Adrenal gland (tissue), 12 donors: Measurements from ENCODE around the gene FADS3. TPM values are rescaled to one million over a fixed set of nuclear protein-coding genes. Genes with fewer than 3 reads are reported as not detected.

Experiments
- DNase-seq, 7 donors: peaks; one replicate each; pipeline ENCODE4 v3.0.0-alpha.2; 2019 to 2020
- H3K27ac ChIP-seq, 5 donors: fragments of 200-600 bp; sonication (generic) in 4 of 5; 1 replicate in 3 of 5; 2 replicates in 2 of 5; pipeline versions ENCODE4 v1.5.1 to v1.8.0; 2016 to 2020; ENCODE audit warnings: mild to moderate bottlenecking in 1 of 5
- H3K27me3 ChIP-seq: fragments of 200-600 bp; 2 replicates; pipeline ENCODE4 v1.8.0; 2021
- H3K36me3 ChIP-seq, 2 donors: fragments of 200-600 bp; replicated peaks in 1 of 2; 1 replicate in 1 of 2; 2 replicates in 1 of 2; pipeline versions ENCODE4 v1.5.1 to v1.8.0; 2018 to 2022
- H3K4me1 ChIP-seq, 2 donors: fragments of 200-600 bp; replicated peaks in 1 of 2; 1 replicate in 1 of 2; 2 replicates in 1 of 2; pipeline versions ENCODE4 v1.5.1 to v1.8.0; 2018 to 2021
- H3K4me3 ChIP-seq, 4 donors: fragments of 200-600 bp; sonication (generic) in 3 of 4; one replicate each; pipeline ENCODE4 v1.5.1; 2016 to 2018
- H3K9me3 ChIP-seq, 3 donors: fragments of 200-600 bp; sonication (generic) in 1 of 3; replicated peaks in 1 of 3; 1 replicate in 2 of 3; 2 replicates in 1 of 3; pipeline versions ENCODE4 v1.5.1 to v1.8.0; 2016 to 2021
- POLR2A ChIP-seq, 2 donors: fragments of 450-650 bp; IDR thresholded peaks; one replicate each; pipeline ENCODE4 v1.6.1; 2017; ENCODE audit warnings: antibody characterized with exemption in 2 of 2, mild to moderate bottlenecking in 2 of 2, moderate library complexity in 1 of 2
- WGBS, 4 donors: extraction: QIAGEN DNeasy Blood & Tissue Kit in 2 of 4; methylation state at CpG; one replicate each; pipeline versions ENCODE4 v1.1.5 to v1.1.7; 2013 to 2017; 5-methylcytosine and 5-hydroxymethylcytosine counted together
- intact Hi-C, 2 donors: fragments of 100-400 bp; cut with DNase I; formaldehyde crosslinking; loops; one replicate each; pipeline versions ENCODE4 v1.14.1 to v1.15.0; 2022 to 2023
- polyA plus RNA-seq, 3 donors: library from polyadenylated mRNA; stranded (reverse); fragments of 200-250 nt in 2 of 3; fragments of 350-450 nt in 1 of 3; fragmentation: Illumina TruSeq in 1 of 3; extraction: RNeasy Lipid Tissue Mini Kit (QIAGEN cat#74804) in 1 of 3; gene quantifications; one replicate each; pipeline ENCODE4 v1.2.3, GENCODE V29; 2013 to 2014
- total RNA-seq, 9 donors: library from RNA; depleted of rRNA in 4 of 9; stranded (reverse); fragments of >200 nt in 4 of 9; fragments of 120-200 nt in 1 of 9; fragmentation: NEBNext Ultra II Directional in 1 of 9; extraction: Animal tissue kit (Norgen Biotek cat#: 25700) in 1 of 9; gene quantifications; one replicate each; pipeline versions ENCODE4 v1.1.0 to v1.2.4, GENCODE V29; 2013 to 2023
- TF ChIP-seq, protein P1 (sequence below), 6 experiments: fragments of 450-650 bp in 4 of 6; fragments of 200-600 bp in 2 of 6; sonication (generic) in 1 of 6; IDR thresholded peaks; 1 replicate in 5 of 6; 2 replicates in 1 of 6; pipeline versions ENCODE4 v1.5.1 to v1.8.0; 2016 to 2021; ENCODE audit warnings: antibody characterized with exemption in 6 of 6, mild to moderate bottlenecking in 2 of 6, moderate library complexity in 1 of 6
- donor health status: healthy with polysubstance abuse.
- donor health status: Bipolar disorder and iron deficiency.
- donor health status: DM: yes; HTN: yes; CAD: no.
- donor health status: DM: no; HTN: no; CAD: no.
- donor health status: DM: no; HTN: no; CAD: no.
- donor health status: DM: yes; HTN: yes; CAD: no.

Gene FADS3
- total and polyA plus RNA-seq, 12 donors = 22.2 to 175 (median 105) TPM

GRCh38 chr11:61879152-61879551, 12.2 kb downstream of the FADS3 start:
- Histone ChIP-seq H3K27ac (no peak overlapping the region), H3K36me3 (no peaks in the 10 kb centered on the region), H3K4me3 (no peak overlapping the region), H3K27me3 (no peaks in the 10 kb centered on the region), H3K4me1 (no peaks in the 10 kb centered on the region), H3K9me3 (no peaks in the 10 kb centered on the region)
- WGBS, 4 donors = 89 to 95% (median 93%) methylated on average over 2 to 7 of the region's 7 CpGs
- intact Hi-C loops = loop anchor here in 1 of 2 donors (5.0 kb wide), 1 partner anchor 82 kb away; no protein-coding TSS in a partner anchor
- DNase-seq = no peak
- TF ChIP-seq, protein P1, sequence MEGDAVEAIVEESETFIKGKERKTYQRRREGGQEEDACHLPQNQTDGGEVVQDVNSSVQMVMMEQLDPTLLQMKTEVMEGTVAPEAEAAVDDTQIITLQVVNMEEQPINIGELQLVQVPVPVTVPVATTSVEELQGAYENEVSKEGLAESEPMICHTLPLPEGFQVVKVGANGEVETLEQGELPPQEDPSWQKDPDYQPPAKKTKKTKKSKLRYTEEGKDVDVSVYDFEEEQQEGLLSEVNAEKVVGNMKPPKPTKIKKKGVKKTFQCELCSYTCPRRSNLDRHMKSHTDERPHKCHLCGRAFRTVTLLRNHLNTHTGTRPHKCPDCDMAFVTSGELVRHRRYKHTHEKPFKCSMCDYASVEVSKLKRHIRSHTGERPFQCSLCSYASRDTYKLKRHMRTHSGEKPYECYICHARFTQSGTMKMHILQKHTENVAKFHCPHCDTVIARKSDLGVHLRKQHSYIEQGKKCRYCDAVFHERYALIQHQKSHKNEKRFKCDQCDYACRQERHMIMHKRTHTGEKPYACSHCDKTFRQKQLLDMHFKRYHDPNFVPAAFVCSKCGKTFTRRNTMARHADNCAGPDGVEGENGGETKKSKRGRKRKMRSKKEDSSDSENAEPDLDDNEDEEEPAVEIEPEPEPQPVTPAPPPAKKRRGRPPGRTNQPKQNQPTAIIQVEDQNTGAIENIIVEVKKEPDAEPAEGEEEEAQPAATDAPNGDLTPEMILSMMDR (IDR thresholded peaks at IDR 0.05) = no peak

GRCh38 chr11:61875698-61876097, 15.6 kb downstream of the FADS3 start:
- no peak for DNase-seq
- no peaks in the 10 kb centered on the region for H3K9me3 ChIP-seq
- intact Hi-C loops = loop anchor here in 1 of 2 donors (5.0 kb wide), 1 partner anchor 78 kb away; no protein-coding TSS in a partner anchor
- no peak overlapping the region for H3K4me3 ChIP-seq
- H3K36me3 ChIP-seq = no peaks in the 10 kb centered on the region
- no peaks in the 10 kb centered on the region for H3K27me3 ChIP-seq
- 86 to 95% (median 92%) methylated on average over 5 to 14 of the region's 14 CpGs for WGBS, 4 donors
- peaks cover 6 to 7% of the 10 kb centered on the region in 2 donors for H3K4me1 ChIP-seq
- no peak for TF ChIP-seq POLR2A (IDR thresholded peaks at IDR 0.05)
- TF ChIP-seq, protein P1 (IDR thresholded peaks at IDR 0.05) = no peak
- H3K27ac ChIP-seq = no peak overlapping the region

DNA sequence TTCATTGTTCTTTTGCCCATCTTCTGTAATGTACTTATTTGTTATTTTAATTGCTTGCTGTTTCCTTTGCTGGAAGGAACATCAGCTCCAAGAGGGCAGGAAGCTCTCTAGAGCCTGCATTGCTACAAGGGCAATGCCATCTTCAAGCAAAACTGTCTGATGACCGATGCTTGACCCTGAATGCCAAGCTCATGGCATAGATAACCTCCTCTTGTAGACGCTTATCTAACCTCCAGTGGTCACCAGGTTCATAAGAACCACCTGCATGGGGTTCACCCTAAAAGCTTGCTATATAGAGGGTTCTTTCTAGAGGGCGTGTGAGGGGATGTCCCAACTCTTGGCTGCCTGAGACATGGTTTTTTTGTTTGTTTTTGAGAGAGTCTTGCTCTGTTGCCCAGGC, 16.5 kb downstream of the FADS3 start:
- Histone ChIP-seq H3K27me3 (no peaks in the 10 kb centered on the region), H3K4me1 (peaks cover 6 to 7% of the 10 kb centered on the region in 2 donors), H3K4me3 (no peak overlapping the region), H3K9me3 (no peaks in the 10 kb centered on the region), H3K27ac (no peak overlapping the region), H3K36me3 (no peaks in the 10 kb centered on the region)
- 54 to 85% (median 66%) methylated on average over 3 of the region's 3 CpGs for WGBS, 4 donors
- intact Hi-C loops = loop anchor here in 1 of 2 donors (5.0 kb wide), 1 partner anchor 78 kb away; no protein-coding TSS in a partner anchor
- DNase-seq = no peak
- TF ChIP-seq, protein P1 (IDR thresholded peaks at IDR 0.05) = no peak
- TF ChIP-seq POLR2A (IDR thresholded peaks at IDR 0.05) = no peak

- no peak overlapping the region for H3K27ac ChIP-seq
- H3K27me3 ChIP-seq = no peaks in the 10 kb centered on the region
- no peak overlapping the region for H3K4me3 ChIP-seq
- no peak for TF ChIP-seq POLR2A (IDR thresholded peaks at IDR 0.05)
- TF ChIP-seq, protein P1 (IDR thresholded peaks at IDR 0.05) = no peak
- H3K9me3 ChIP-seq = no peaks in the 10 kb centered on the region
- DNase-seq = no peak
- intact Hi-C loops = no loop called here
- 77 to 88% (median 83%) methylated on average over 12 of the region's 12 CpGs for WGBS, 4 donors
- H3K36me3 ChIP-seq = no peaks in the 10 kb centered on the region
- H3K4me1 ChIP-seq = peaks cover 6 to 7% of the 10 kb centered on the region in 2 donors
These were observed 17.0 kb downstream of the FADS3 start for GRCh38 chr11:61874377-61874809.
